ENCODE measurements around the gene TRMT61A.

TRMT61A gene

GRCh38 chr14:103561381-103562178 is 32.6 kb downstream of the TRMT61A start:
- DNase-seq (ENCODE audit: low spot score), result peak; percentile 77
- no peak for TF ChIP-seq CTCF (IDR thresholded peaks at IDR 0.05; ENCODE audit: extremely low read depth, missing control alignments)

GRCh38 chr14:103562179-103562428 is 33.1 kb downstream of the TRMT61A start:
- TF ChIP-seq CTCF (IDR thresholded peaks at IDR 0.05; ENCODE audit: extremely low read depth, missing control alignments), result no peak
- no peak for DNase-seq (ENCODE audit: low spot score)

GRCh38 chr14:103562429-103563225 is 33.6 kb downstream of the TRMT61A start, which contains the start of the genes BAG5 and COA8:
TSS of gene BAG5 (minus strand) at chr14:103562657. CDS start at chr14:103561164, 1,493 bp downstream.
TSS of gene COA8 (plus strand) at chr14:103562960. CDS start at chr14:103563002, 42 bp downstream.
- TF ChIP-seq CTCF (IDR thresholded peaks at IDR 0.05; ENCODE audit: extremely low read depth, missing control alignments), result no peak
- peak; percentile 99 for DNase-seq (ENCODE audit: low spot score)

GRCh38 chr14:103563226-103563620 is 34.2 kb downstream of the TRMT61A start:
- no peak for TF ChIP-seq CTCF (IDR thresholded peaks at IDR 0.05; ENCODE audit: extremely low read depth, missing control alignments)
- DNase-seq (ENCODE audit: low spot score), result no peak

GRCh38 chr14:103563844-103564505 is 35.0 kb downstream of the TRMT61A start:
- TF ChIP-seq CTCF (IDR thresholded peaks at IDR 0.05; ENCODE audit: extremely low read depth, missing control alignments), result no peak
- no peak for DNase-seq (ENCODE audit: low spot score)

- no peak for DNase-seq (ENCODE audit: low spot score)
- no peak for TF ChIP-seq CTCF (IDR thresholded peaks at IDR 0.05; ENCODE audit: extremely low read depth, missing control alignments)
These were observed 40.0 kb downstream of the TRMT61A start for GRCh38 chr14:103568952-103569351.

GRCh38 chr14:103569408-103569807 is 40.4 kb downstream of the TRMT61A start:
- DNase-seq (ENCODE audit: low spot score), result no peak
- TF ChIP-seq CTCF (IDR thresholded peaks at IDR 0.05; ENCODE audit: extremely low read depth, missing control alignments), result no peak
